H54 (cell line): Measurements from ENCODE around the gene COPS9.

Experiments used
- DNase-seq: peaks from one replicate; pipeline ENCODE4 v3.0.0; 2011; ENCODE audit warnings: low spot score, mixed read lengths; ENCODE audit not compliant: insufficient read length
- FAIRE-seq: peaks from 3 replicates; lab custom pipeline; 2011; peaks lifted over from hg19 to GRCh38; lab: Jason Lieb, UNC
- POLR2A ChIP-seq: IDR thresholded peaks from 2 replicates; pipeline ENCODE4 v1.6.1; 2011; ENCODE audit warnings: low read depth, mild to moderate bottlenecking, low read length

The COPS9 gene

DNA sequence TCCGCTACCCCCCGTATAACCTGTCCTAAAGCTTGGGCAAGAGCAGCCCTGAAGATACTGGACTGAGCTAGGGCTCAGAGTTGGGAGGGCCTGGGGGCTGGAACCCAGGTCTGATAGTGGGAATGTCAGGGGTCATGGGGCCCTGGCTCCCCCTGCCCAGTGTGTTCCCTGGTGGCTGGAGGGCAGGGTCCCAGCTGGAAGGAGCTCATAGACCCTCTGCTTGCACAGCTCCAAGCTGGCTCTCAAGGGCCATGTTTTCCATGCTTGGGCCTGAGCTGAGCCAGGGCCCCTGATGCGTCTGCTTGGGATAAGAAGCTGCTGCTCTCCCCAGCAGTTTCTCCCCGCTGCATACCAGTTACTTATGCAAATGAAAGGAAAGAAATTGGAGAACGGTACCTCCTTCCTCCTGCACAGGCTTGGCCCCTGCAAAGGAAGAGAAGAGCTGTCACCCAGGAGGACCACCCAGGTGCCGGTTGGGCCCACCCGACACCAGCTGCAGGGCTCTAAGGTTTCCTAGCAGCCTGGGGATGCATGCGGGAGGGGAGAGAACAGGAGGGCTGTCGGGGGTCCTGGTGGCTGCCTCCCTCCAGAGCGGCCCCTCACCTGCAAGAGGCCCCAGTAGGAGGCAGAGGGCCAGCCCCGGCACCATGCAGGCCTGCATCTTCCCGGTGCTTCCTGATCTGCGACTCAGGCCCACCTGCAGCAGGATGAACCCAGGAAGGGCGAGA is 3.7 kb upstream of the COPS9 start:
- no peak for TF ChIP-seq POLR2A
- FAIRE-seq (no peak), DNase-seq (no peak)

DNA sequence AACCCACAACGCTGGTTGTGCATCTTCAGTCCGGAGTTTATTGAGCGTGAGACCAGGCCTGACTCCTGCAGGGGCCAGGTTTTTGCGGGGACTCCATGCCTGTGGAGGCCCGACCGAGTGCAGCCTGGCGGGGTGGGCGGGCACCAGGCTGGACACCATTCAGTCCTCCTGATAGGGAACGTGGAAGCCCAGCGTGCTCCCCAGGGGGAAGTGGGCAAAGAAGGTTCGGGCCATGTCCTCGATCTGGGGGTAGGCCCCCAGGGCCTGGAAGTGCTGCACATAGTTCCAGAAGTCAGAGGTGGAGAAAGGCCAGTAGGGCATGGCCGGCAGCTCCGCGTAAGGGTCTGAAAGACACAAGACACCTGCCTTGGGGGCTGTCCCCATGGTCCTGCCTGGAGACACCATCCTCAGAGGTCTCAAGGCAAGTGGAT is 2.9 kb upstream of the COPS9 start:
- no peak for FAIRE-seq
- no peak for TF ChIP-seq POLR2A
- DNase-seq: no peak

- TF ChIP-seq POLR2A: no peak
- DNase-seq (peak; percentile 83), FAIRE-seq (no peak)
These were observed 2.3 kb upstream of the COPS9 start for GRCh38 chr2:240138254-240138984.

GRCh38 chr2:240137596-240138253 is 1.6 kb upstream of the COPS9 start:
- TF ChIP-seq POLR2A: no peak
- FAIRE-seq (no peak), DNase-seq (no peak)

DNA sequence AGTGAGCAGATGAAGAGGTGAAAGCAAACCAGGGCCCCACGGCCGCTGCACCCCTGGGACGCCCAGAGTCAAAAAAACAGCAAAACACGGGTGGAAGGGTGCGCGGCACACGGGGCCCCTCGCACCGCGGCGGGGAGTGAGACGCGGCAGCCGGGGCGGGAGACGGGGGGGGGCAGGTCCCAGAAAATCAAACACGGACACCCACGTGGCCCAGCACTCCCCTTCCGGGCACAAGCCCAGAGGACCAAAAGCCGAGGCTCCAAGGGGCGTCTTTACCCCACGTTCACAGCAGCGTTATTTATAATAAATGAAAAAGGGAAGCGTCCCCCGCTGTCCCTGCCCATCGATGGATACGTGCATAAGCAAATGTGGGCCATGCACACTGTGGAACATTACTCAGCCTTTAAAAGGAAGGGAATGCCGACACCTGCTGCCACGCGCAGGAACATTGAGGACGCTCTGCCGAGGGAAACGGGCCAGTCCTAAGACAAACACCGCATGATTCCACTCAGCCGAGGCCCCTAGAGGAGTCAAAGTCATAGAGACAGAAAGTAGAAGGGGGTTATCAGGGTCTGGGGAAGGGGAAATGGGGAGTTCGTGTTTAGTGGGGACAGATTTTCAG is 677 bp upstream of the COPS9 start:
- DNase-seq (no peak), FAIRE-seq (no peak)
- TF ChIP-seq POLR2A: no peak

GRCh38 chr2:240135706-240136012 is 446 bp downstream of the COPS9 start:
- FAIRE-seq (no peak), DNase-seq (no peak)
- no peak for TF ChIP-seq POLR2A

- DNase-seq (no peak), FAIRE-seq (no peak)
- no peak for TF ChIP-seq POLR2A
These were observed 1.1 kb downstream of the COPS9 start for GRCh38 chr2:240134956-240135520.

- no peak for FAIRE-seq
These were observed 1.6 kb downstream of the COPS9 start for GRCh38 chr2:240134466-240134865.

GRCh38 chr2:240133401-240133800 is 2.7 kb downstream of the COPS9 start:
- no peak for FAIRE-seq

More at GRCh38 chr2:240134466-240134865, 1.6 kb downstream of the COPS9 start:
- no peak for TF ChIP-seq POLR2A
- no peak for DNase-seq

DNA sequence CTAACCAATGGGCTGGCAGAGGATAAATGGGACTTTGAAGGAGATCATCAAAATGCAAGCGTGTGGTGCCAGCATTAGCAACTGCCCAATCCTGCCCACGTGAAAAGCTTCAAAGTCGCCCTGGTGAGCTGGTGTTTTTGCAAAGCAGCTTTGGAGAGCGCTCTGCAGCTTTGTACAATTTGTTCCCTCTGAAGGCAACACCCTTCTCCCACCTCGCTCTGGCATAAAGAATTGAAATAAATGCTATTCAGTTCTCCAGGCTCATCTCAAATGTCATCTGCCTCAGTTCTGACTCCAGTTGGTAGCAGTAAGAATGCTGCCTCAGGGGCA is 3.5 kb downstream of the COPS9 start:
- no peak for DNase-seq
- no peak for TF ChIP-seq POLR2A
- FAIRE-seq: no peak

More at GRCh38 chr2:240133401-240133800, 2.7 kb downstream of the COPS9 start:
- TF ChIP-seq POLR2A: no peak
- no peak for DNase-seq

GRCh38 chr2:240131941-240132650 is 4.0 kb downstream of the COPS9 start:
- no peak for DNase-seq
- no peak for TF ChIP-seq POLR2A
- FAIRE-seq: no peak

- no peak for DNase-seq
- no peak for TF ChIP-seq POLR2A
- FAIRE-seq: no peak
These were observed 4.8 kb downstream of the COPS9 start for GRCh38 chr2:240131296-240131695.
